Mucosa of descending colon (tissue), 3 donors: ENCODE data around the gene DAAM2. TPM values are rescaled to one million over a fixed set of nuclear protein-coding genes. Genes with fewer than 3 reads are reported as not detected.

Source experiments
- ATAC-seq: fragments of 200-7000 bp; cut with Tn5 transposase; one replicate; pipeline ENCODE4 v1.9.1; 2020; ENCODE audit warnings: mild to moderate bottlenecking, moderate library complexity
- DNase-seq, 3 donors: peaks; one replicate each; pipeline ENCODE4 v3.0.0-alpha.2; 2020
- H3K36me3 ChIP-seq: fragments of 200-600 bp; one replicate; pipeline ENCODE4 v1.8.0; 2021; ENCODE audit warnings: low read depth, mild to moderate bottlenecking
- H3K4me1 ChIP-seq: fragments of 200-600 bp; one replicate; pipeline ENCODE4 v1.8.0; 2021; ENCODE audit warnings: low read depth, mild to moderate bottlenecking
- H3K4me3 ChIP-seq: fragments of 200-600 bp; one replicate; pipeline ENCODE4 v1.8.0; 2021; ENCODE audit warnings: mild to moderate bottlenecking
- H3K9me3 ChIP-seq: fragments of 200-600 bp; one replicate; pipeline ENCODE4 v1.8.0; 2021; ENCODE audit warnings: mild to moderate bottlenecking
- CTCF ChIP-seq: fragments of 200-600 bp; IDR thresholded peaks from one replicate; pipeline ENCODE4 v1.8.0; 2022; ENCODE audit warnings: antibody characterized with exemption, mild to moderate bottlenecking
- intact Hi-C, 2 donors: fragments of 100-400 bp; cut with DNase I in 1 of 2; cut with micrococcal nuclease in 1 of 2; formaldehyde crosslinking; loops; one replicate each; pipeline versions ENCODE4 v1.11.0 to v1.11.1; 2022; cut with DNase I, micrococcal nuclease
- total RNA-seq, 3 donors: library from RNA; stranded (reverse); fragmentation: NEBNext Ultra II Directional in 2 of 3; extraction: Animal tissue kit (Norgen Biotek cat#: 25700) in 2 of 3; gene quantifications; one replicate each; pipeline versions ENCODE4 v1.2.1 to v1.2.4, GENCODE V29; 2021 to 2023
- donor health status: DM: no; HTN: no; CAD: no; lungs with moderate emphysema.
- donor health status: DM: no; HTN: no; CAD: no.
- donor health status: DM: no; HTN: yes; CAD: no.

The DAAM2 gene
- total RNA-seq, 3 donors from 2014 or later: 6.1 to 27.8 (median 9.1) TPM

DNA sequence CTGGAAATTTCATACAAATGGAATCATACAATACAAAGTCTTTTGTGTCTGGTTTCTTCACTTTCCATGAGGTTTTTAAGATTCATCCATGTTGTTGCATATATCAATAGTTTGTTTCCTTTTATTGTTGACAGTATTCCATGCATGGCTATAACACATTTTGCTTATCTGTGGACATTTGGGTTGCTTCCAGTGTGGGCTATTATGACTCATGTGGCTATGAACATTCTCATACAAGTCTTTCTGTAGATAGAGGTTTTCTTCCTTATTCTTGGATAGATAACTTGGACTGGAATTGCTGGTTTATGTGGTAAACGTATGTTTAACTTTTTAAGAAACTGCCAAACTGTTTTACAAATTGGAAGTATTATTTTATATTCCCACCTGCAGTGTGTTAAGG lies 36.9 kb upstream of the DAAM2 start:
- TF ChIP-seq CTCF: no peak
- no peak for ATAC-seq
- intact Hi-C loops: no loop called here

GRCh38 chr6:39756582-39756981 lies 35.6 kb upstream of the DAAM2 start:
- ATAC-seq: no peak
- no peak overlapping the region for H3K4me3 ChIP-seq
- no peaks in the 10 kb centered on the region for H3K36me3 ChIP-seq
- no peaks in the 10 kb centered on the region for H3K4me1 ChIP-seq
- no peak for TF ChIP-seq CTCF
- no peak for DNase-seq
- intact Hi-C loops: no loop called here
- H3K9me3 ChIP-seq: no peaks in the 10 kb centered on the region

More for the DNA sequence above, 36.9 kb upstream of the DAAM2 start:
- H3K4me3 ChIP-seq: no peak overlapping the region
- H3K9me3 ChIP-seq: no peaks in the 10 kb centered on the region
- no peaks in the 10 kb centered on the region for H3K36me3 ChIP-seq
- no peaks in the 10 kb centered on the region for H3K4me1 ChIP-seq
- no peak for DNase-seq

GRCh38 chr6:39758905-39759605 lies 33.1 kb upstream of the DAAM2 start:
- H3K9me3 ChIP-seq: no peaks in the 10 kb centered on the region
- H3K4me1 ChIP-seq: no peaks in the 10 kb centered on the region
- no peak for TF ChIP-seq CTCF
- intact Hi-C loops: no loop called here
- no peaks in the 10 kb centered on the region for H3K36me3 ChIP-seq
- ATAC-seq (no peak), DNase-seq (no peak)
- H3K4me3 ChIP-seq: no peak overlapping the region

DNA sequence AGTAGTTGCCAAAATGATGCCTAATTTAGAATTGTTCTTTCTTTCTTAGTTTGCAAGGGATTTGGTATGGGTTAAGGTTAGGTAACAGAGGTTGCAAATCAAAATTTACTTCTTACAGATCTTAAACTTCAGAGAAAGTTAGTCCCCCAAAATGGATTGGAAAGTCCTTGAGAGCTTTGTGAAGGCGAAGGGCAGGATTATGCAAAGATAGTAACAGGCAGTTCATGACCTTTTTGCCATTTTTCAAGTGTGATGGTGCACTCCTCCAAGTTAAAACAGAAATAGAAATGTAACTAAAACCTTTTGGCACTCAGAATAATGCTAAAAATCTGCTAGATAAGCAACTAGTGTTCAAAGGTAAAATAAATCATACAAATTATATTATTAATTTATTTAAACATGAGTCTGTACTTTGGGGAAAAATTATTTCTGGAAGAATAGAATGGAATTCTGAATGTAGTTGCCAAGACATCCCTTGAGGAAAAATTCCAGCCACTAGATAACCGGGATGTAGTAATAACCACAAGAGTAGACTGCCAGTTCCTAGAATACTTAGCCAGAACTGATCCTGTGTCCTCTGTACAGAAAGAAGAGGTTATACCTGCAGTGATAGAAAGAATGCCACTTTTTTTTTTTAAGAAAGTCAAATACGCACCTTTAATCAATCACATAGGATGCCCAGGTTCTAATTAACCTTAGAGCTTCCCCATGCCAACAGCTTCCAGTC lies 31.8 kb upstream of the DAAM2 start:
- Histone ChIP-seq H3K4me3 (no peak overlapping the region), H3K4me1 (no peaks in the 10 kb centered on the region), H3K9me3 (no peaks in the 10 kb centered on the region), H3K36me3 (no peaks in the 10 kb centered on the region)
- ATAC-seq (no peak), DNase-seq (no peak)
- no peak for TF ChIP-seq CTCF
- intact Hi-C loops: no loop called here

DNA sequence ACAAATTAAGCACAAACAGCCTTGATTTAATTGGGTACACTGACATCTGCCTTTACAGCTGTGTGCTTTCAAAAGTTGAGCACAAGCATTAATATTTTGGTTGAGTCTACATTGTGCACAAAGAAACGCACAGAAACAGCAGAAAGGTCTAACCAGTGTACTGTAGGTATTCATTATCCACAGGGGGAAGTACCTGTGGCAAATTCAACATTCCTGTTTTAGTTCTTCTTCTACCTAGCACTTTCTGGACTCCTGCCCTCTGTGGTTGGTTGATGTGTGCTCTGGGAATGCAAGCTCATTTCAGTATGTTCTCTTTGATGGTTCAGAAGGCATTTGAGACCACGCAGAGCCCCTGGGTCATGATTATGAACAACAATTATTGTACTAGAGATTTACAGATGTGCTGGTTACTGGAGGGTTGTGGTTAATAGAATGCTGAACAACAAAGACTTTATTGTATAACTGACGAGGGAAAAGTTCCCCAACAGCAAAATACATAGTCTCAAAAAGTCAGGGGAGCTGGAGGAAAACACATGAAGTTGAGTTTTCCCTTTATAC lies 26.6 kb upstream of the DAAM2 start:
- no peaks in the 10 kb centered on the region for H3K36me3 ChIP-seq
- ATAC-seq (no peak), DNase-seq (no peak)
- H3K4me3 ChIP-seq: no peak overlapping the region
- intact Hi-C loops: no loop called here
- H3K4me1 ChIP-seq: no peaks in the 10 kb centered on the region
- no peaks in the 10 kb centered on the region for H3K9me3 ChIP-seq
- no peak for TF ChIP-seq CTCF
